ENCODE data around the gene CD74. TPM values are rescaled to one million over a fixed set of nuclear protein-coding genes. Genes with fewer than 3 reads are reported as not detected.
"Not testable (repeated sequence)": the region's sequence is repeated elsewhere in the genome, so short reads cannot be mapped to it uniquely, and the experiment has no call there.

Gene CD74
- total RNA-seq, 2 experiments from 2014 or later, result 253 to 265 TPM

DNA sequence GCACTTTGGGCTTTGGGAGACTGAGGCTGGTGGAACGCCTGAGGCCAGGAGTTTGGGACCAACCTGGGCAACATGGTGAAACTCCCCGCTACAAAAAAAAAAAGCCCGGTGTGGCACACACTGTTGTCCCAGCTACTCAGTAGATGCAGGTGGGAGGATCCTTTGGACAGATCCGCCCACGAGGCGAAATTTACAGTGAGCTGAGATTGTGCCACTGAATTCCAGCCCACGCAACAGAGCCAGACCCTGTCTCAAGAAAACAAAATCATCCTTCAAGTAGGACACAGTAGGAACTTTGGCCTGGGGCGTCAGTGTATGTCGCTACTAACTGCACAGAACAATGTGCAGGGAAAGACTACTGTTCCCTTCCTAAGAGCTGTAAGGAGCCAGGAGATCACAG is 32.1 kb upstream of the CD74 start:
- ChIA-PET POLR2A (interaction anchor here (0.6 kb wide), 1 partner anchor 30 kb away, joined by 3 read pairs; no protein-coding TSS in a partner anchor), CTCF (interaction anchor here (0.6 to 2.0 kb wide), 2 partner anchors 9 to 256 kb away, joined by 3 to 5 read pairs; partner anchors contain the start of gene RBM22)

DNA sequence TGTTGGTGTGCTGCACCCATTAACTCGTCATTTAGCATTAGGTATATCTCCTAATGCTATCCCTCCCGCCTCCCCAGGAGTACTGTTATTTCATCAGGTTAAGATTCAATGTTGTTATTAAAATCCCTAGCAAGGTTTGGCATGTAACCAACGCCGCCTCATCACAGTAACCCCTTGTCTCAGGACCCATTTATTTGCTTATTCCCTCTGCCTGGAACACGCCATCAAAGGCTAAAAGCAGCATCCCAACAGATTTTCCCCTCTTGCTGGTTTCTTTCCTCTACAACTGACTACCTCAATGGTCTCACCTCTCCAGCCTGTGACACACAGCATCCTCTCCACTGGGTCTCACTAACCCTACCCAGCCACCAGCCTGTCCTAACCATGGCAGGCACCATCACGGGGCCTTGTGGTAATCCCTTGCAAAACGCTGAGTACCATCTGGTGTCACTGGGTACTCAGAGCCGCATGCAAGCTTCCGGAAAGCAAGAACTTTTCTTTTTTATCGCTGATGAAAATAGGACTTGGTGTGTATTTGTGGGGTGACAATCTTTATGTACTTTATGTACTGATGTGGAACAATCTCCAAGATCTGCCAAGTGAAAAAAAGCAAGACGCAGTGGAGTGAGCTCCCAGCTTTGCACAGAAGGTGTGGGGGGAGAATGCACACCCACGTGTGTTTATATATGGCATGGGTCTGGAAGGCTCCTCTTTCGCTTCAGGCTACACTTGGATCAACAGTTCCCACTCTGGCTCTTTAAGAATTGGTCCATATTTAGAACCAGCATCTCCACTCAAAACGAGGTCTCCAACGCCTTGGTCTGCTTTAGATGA is 30.7 kb upstream of the CD74 start:
- CTCF ChIA-PET, result interaction anchor here (2.0 kb wide), 1 partner anchor 8 kb away, joined by 5 read pairs; no protein-coding TSS in a partner anchor
- POLR2A ChIA-PET, result interaction anchor here (2.1 kb wide), 1 partner anchor 30 kb away, joined by 7 read pairs; the partner anchor contains the start of gene CD74

DNA sequence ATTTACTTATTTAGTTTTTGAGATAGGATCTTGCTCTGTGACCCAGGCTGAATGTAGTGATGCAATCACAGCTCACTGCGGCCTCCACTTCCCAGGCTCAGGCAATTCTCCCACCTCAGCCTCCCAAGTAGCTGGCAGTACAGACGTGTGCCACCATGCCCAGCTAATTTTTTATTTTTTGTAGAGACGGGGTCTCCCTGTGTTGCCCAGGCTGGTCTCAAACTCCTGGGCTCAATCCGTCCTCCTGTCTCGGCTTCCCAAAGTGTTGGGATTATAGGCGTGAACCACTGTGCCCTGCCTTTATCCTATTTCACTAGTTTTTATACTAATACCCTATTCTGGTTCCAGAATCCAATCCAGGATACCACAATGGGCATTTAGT is 30.0 kb upstream of the CD74 start:
- CTCF ChIA-PET, result no interaction called here
- POLR2A ChIA-PET, result interaction anchor here (0.6 to 2.1 kb wide), 2 partner anchors 30 to 32 kb away, joined by 3 to 7 read pairs; partner anchors contain the start of gene CD74

DNA sequence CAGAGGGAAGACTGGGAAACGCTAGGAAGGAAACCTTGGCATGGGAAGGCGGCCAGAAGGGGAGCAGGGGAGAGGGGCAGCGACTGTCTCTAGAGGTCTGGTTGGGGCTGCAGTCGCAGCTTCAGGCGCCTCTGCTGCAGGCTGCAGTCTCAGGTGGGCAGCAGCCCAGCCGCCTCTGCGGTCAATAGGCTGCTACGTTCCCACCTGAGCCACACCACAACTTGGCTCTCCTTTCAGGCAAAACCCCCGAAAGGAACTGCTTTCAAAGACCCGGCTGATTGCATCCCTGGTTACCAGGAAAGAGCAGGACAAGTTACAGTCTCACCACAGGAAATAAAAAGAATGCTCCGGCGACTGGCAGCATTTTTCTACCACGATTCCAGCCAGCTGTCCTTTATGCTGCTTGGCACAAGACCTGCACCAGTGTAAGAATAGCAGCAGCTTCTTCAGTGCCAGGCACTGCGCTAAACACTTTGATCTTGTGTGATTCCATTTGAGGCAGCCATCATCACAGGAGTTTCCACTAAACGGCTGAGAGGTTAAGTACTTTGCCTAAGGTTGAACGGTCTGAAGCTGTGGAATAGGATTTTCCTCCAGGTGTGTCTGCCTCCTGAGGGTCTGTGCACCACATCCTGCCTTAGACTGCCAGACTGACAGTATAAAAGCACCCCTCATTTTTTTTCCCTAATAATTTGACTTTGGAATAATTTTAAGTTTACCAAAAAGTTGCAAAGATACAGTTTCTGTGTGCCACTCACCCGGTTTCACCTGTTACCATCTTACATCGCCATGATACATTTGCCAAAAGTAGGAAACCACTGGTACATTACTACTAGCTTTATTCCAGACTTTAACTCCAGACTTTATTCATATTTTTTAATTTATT is 29.3 kb upstream of the CD74 start:
- ChIA-PET POLR2A (interaction anchor here (0.6 to 2.1 kb wide), 3 partner anchors 9 to 31 kb away, joined by 3 to 7 read pairs (median 3); partner anchors contain the start of gene CD74), CTCF (no interaction called here)

DNA sequence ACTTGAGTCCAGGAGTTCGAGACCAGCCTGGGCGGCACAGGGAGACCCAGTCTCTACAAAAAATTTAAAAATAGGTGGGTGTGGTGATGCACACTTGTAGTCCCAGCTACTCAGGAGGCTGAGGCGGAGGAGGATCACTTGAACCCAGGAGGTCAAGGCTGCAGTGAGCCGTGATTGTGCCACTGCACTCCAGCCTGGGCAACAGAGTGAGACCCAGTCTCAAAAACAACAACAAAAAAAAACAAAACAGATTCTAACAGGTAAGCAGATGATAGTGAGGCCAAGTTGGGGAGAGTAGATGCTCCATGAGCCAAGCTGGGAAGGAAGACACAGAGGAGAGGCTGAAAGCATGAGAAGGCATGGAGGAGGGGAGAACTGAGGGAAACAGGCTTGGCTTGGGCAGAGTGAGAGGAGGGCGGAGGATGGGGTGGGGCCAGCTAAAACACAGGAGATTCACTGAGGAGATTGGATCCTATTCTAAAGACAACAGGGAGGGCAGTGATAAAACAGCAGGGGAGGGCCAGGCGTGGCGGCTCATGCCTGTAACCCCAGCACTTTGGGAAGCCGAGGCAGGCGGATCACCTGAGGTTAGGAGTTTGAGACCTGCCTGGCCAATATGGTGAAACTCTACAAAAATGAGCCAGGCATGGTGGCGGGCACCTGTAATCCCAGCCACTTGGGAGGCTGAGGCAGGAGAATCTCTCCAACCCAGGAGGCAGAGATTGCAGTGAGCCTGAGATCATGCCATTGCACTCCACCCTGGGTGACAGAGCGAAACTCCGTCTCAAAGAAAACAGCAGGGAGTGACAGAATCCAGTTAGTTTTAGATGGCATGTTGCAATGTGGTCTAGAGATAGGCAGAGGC is 28.5 kb upstream of the CD74 start:
- POLR2A ChIA-PET, result interaction anchor here (0.6 kb wide), 1 partner anchor 10 kb away, joined by 3 read pairs; no protein-coding TSS in a partner anchor
- CTCF ChIA-PET, result no interaction called here

DNA sequence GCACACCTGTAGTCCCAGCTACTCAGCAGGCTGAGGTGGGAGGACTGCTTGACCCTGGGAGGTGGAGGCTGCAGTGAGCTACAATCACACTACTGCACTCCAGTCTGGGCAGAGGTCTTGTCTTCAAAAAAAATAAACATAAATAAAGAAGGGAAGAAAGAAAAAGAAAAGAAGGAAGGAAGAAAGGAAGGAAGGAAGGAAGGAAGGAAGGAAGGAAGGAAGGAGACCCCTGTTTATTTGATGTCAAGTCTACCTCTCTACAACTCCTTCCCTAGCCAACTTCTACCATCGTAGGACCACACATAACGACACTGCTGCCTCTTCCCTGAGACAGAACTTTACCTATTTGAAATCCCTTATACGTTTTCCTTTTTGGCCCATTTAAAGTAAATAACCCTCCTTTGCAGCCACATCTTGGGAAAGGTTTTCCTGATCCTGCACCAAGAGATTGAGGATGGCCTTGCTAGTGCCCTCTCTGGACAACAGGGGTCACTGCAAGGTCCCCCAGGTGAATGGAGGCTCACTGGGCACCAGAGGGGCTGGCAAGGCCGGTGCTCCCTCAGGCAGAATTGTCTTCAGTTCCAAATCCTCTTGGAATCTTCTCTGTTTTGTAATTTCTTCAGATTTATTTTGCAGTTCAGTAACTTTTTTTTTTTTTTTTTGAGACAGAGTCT is 26.3 kb upstream of the CD74 start:
- POLR2A ChIA-PET, result no interaction called here
- CTCF ChIA-PET, result interaction anchor here (0.7 to 1.8 kb wide), 4 partner anchors 7 to 196 kb away, joined by 4 to 7 read pairs (median 4); partner anchors contain the start of gene RPS14

DNA sequence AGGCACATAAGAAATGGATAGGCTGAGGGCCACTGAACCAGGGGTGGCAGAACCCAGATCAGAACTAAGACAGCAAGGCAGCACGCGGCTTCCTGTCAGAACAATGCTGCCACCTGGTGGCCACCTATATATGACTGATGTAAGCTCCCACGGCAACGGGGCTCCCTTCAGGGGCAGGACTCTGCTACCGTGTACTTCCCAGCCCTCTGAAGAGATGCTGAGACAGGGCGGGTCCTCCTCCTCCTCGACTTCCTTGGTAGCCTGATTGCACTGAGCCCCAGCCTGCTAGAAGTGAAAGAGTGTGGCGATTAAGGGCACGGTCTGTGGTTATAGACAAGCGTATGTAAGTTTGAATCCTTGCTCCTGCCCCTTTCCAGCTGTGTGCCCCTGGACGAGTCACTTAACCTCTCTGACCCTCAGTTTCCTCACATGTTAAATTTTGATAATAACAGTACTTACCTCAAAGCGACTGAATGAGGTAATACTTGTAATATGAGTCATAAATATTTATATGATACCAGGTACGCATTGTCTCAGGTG is 23.5 kb upstream of the CD74 start:
- CTCF ChIA-PET, result interaction anchor here (0.8 to 4.2 kb wide), 10 partner anchors 8 to 86 kb away, joined by 3 to 29 read pairs (median 4); partner anchors contain the start of gene CD74
- POLR2A ChIA-PET, result no interaction called here

DNA sequence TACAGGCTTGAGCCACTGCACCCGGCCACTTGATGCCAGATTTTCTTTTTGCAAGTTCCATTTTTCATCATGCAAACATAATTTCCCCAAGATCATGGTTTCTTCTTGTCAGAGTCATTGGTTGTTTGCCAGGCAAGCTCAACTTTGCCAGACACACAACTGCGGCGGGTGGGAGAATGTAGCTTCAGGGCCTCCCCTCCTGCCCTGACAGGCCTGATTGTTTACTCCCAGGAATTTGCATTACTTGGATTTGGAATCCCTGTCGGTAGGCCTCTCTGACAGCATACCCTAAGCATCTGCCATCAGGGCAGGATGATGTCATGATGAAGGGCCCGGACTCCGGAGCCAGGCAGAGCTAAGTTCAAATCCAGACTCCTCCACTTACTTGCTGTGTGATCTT is 21.8 kb upstream of the CD74 start:
- ChIA-PET CTCF (interaction anchor here (1.7 to 4.2 kb wide), 4 partner anchors 10 to 58 kb away, joined by 4 to 29 read pairs (median 15); partner anchors contain the start of gene CD74), POLR2A (no interaction called here)

DNA sequence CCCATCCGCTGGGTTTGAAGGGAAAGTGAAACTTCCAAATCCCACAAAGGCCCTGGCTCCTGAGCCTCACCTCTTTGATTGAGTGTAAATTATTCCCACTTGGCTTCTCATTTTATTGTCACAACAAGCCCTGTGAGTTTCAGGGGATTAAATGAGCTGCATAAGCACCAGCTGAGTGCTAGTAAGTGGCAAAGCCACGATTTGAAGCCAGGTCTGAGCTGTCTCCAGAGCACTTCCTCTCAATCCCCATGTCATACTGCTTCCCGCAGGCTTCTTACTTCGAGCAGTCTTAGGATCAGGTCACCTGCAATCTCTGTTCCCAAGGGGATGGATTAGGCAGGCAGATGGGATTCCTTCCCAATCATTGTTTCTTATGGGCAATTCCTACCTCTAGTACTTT is 18.9 kb upstream of the CD74 start:
- CTCF ChIA-PET, result no interaction called here
- POLR2A ChIA-PET, result no interaction called here

DNA sequence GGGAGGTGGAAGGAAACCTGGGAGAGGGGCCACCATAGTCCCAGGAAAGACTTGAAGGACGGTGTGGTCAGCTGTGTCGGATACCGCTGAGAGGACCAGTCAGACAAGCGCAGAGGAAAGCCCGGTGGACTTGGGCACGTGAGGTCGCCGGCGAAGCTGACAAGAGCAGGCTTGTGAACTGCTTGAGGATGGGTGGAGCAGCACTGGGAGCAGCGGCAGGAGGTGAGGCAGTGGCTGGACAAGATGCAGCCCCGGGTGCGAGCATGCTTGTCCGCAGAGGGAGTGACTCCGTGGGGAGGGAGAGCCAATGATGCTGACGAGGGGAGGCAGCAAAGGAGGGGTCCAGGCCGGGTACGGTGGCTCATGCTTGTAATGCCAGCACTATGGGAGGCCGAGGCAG is 18.3 kb upstream of the CD74 start:
- ChIA-PET POLR2A (no interaction called here), CTCF (interaction anchor here (0.7 kb wide), 1 partner anchor 45 kb away, joined by 3 read pairs; no protein-coding TSS in a partner anchor)

DNA sequence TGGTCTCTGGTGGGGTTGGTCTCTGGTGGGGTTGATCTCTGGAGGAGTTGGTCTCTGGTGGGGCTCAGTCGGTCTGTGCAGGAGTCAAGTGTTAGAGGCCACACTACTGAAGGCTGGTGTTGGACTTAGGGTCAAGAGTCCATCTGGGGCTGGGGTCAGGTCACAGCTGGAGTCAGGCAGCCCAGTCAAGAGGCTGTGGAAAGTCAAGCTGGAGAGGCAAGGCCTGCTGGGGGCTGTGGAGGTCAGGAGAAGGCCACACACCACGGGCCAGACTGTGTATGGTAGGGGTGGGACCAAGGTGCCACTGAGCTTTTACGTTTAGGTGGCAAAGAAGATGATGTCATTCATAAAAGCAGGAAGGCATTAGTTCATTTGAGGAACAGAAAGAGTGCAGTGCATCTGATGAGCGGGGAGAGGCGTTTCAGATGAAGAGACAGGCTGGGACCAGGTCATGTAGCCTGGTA is 16.7 kb upstream of the CD74 start:
- ChIA-PET POLR2A (no interaction called here), CTCF (no interaction called here)

DNA sequence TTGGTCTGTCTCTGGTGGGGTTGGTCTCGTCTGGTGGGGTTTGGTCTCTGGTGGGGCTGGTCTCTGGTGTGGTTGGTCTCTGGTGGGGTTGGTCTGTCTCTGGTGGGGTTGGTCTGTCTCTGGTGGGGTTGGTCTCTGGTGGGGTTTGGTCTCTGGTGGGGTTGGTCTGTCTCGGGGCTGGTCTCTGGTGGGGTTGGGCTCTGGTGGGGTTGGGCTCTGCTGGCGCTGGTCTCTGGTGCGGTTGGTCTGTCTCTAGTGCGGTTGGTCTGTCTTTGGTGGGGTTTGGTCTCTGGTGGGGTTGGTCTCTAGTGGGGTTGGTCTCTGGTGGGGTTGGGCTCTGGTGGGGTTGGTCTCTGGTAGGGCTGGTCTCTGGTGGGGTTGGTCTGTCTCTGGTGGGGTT is 16.3 kb upstream of the CD74 start:
- ChIA-PET POLR2A (no interaction called here), CTCF (no interaction called here)

DNA sequence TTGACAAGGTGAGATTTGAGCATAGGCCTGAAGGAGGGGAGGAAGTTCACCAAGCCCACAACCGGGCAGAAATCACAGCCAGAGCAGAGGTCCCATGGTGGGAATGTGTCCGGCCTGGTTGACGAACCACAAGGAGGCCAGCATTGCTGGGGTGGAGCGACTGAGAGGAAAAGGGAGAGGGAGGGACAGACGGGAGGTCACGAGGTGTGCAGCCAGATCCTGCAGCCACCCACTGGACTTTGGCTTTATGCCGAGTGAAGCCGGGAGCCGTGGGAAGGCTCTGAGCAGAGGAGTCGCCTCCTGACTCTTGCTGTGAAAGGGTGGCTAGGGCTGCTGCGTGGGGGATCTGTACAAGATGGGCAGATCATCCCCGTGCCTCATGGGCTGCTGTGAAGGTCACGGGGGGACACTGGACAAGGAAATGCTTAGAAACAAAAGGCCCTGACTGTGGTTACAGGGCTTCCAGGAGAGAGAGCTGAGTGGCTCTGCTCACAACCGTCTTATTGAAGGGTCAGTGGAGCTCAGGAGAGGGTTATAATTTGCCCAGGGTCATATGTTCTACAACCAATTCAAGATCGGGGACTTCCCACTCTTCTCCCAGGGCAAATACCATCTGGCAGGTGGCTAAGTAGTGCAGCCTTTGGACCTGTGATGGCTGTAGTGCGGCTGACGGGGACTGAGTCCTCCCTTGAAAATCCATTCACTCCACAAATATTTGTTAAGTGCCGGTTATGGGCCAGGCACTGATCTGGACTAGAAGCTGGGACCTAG is 15.6 kb upstream of the CD74 start:
- ChIA-PET CTCF (no interaction called here), POLR2A (no interaction called here)

DNA sequence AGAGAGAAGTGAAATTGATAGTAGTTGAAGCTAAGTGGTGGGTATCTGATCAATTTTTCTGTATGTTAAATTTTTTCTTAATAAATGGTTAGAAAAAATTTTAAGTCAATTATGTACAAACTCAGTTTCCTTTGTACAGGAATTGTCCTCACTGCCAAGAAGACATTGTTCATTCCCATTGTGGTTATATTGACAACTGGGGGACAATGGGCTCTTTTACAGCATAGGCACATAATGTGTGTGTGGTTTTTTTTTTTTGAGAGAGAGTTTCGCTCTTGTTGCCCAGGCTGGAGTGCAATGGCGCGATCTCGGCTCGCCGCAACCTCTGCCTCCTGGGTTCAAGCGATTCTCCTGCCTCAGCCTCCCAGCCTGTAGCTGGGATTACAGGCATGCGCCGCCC is 13.5 kb upstream of the CD74 start:
- CTCF ChIA-PET, result interaction anchor here (1.4 kb wide), 1 partner anchor 10 kb away, joined by 3 read pairs; no protein-coding TSS in a partner anchor
- POLR2A ChIA-PET, result not testable (repeated sequence)

DNA sequence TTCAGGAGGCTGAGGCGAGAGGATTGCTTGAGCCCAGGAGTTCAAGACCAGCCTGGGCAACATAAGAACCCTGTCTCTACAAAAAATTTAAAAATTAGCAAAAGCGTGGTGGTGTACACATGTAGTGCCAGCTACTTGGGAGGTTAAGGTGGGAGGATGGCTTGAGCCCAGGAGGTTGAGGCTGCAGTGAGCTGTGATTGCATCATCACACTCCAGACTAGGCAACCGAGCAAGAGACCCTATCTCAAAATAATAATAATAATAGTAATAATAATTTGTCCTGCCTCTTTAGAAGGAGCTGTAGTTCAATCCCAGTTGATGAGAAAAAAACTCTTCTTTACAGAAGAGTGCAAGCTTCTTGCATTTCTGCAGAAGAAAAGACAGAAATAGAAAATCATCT is 10.0 kb upstream of the CD74 start:
- POLR2A ChIA-PET, result interaction anchor here (1.0 kb wide), 1 partner anchor 10 kb away, joined by 4 read pairs; the partner anchor contains the start of gene CD74
- CTCF ChIA-PET, result interaction anchor here (0.6 to 2.0 kb wide), 2 partner anchors 13 to 35 kb away, joined by 4 to 10 read pairs; no protein-coding TSS in a partner anchor

DNA sequence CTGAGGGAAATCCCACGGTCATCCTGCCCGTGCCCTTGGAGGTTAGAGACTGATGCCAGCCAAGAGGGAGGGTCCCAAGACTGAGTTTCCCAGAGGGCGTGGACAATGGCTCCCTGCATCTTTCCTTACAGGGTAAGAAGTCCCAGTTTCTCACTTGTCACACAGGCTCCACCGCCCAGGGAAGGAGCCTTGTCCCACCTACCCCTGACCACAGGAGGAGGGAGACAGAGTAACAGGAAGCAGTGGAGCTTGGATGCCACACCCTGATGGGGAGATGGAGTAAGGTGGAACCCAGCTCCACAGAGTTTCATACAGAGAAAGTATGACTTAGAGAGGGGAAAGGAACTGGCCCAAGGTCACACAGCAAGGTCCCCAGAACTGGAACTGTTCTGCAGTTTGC is 9.4 kb upstream of the CD74 start:
- POLR2A ChIA-PET, result interaction anchor here (1.0 kb wide), 1 partner anchor 9 kb away, joined by 4 read pairs; the partner anchor contains the start of gene CD74

More for the DNA sequence above, 9.4 kb upstream of the CD74 start:
- CTCF ChIA-PET, result interaction anchor here (2.0 kb wide), 1 partner anchor 14 kb away, joined by 10 read pairs; no protein-coding TSS in a partner anchor
